ENCODE measurements around the gene EPGN. TPM values are rescaled to one million over a fixed set of nuclear protein-coding genes. Genes with fewer than 3 reads are reported as not detected.

The EPGN gene
- total RNA-seq, 1 donor = 0.90 TPM

DNA sequence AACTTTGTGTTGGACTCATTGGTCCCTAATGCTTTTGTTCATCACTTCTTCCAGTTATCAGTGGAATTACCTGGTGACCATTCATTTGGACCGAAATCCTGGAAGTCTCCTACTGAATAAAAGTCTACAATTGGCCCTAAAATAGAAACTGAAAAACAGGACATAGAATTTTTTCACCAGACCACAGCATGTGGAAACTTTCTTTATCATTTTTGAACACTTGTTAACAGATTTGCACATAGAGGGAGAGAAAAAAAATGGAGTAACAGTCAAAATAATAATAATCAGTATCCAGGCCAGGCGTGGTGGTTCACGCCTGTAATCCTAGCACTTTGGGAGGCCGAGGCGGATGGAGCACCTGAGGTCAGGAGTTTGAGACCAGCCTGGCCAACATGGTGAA lies 7.1 kb downstream of the EPGN start:
- TF ChIP-seq, protein P1, sequence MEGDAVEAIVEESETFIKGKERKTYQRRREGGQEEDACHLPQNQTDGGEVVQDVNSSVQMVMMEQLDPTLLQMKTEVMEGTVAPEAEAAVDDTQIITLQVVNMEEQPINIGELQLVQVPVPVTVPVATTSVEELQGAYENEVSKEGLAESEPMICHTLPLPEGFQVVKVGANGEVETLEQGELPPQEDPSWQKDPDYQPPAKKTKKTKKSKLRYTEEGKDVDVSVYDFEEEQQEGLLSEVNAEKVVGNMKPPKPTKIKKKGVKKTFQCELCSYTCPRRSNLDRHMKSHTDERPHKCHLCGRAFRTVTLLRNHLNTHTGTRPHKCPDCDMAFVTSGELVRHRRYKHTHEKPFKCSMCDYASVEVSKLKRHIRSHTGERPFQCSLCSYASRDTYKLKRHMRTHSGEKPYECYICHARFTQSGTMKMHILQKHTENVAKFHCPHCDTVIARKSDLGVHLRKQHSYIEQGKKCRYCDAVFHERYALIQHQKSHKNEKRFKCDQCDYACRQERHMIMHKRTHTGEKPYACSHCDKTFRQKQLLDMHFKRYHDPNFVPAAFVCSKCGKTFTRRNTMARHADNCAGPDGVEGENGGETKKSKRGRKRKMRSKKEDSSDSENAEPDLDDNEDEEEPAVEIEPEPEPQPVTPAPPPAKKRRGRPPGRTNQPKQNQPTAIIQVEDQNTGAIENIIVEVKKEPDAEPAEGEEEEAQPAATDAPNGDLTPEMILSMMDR (IDR thresholded peaks at IDR 0.05; ENCODE audit: insufficient read depth, low read length) = no peak
- no peak overlapping the region for H3K4me3 ChIP-seq (ENCODE audit: low read depth, low read length)
- DNase-seq (ENCODE audit: low read depth) = no peak

DNA sequence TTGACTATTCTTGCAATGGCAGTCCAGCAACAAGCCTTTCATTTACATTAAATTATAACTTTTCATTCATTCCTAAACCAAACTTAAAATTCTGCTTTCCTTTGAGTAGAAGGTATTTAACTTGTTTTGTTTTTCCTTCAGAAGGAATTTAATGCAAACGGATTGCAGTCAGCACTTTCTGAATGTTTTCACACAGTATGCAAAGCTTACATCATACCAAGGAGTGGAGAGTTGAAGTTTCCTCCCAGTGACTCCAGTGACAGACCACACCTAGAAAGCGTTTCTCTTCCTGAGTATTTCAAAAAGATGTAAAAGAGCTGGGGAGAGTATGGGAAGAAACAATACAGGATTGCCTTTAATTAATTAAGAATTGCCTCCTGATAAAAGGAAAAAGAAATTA lies 8.1 kb downstream of the EPGN start:
- DNase-seq (ENCODE audit: low read depth) = peak; percentile 44
- H3K4me3 ChIP-seq (ENCODE audit: low read depth, low read length) = no peak overlapping the region
- TF ChIP-seq, protein P1 (IDR thresholded peaks at IDR 0.05; ENCODE audit: insufficient read depth, low read length) = no peak

DNA sequence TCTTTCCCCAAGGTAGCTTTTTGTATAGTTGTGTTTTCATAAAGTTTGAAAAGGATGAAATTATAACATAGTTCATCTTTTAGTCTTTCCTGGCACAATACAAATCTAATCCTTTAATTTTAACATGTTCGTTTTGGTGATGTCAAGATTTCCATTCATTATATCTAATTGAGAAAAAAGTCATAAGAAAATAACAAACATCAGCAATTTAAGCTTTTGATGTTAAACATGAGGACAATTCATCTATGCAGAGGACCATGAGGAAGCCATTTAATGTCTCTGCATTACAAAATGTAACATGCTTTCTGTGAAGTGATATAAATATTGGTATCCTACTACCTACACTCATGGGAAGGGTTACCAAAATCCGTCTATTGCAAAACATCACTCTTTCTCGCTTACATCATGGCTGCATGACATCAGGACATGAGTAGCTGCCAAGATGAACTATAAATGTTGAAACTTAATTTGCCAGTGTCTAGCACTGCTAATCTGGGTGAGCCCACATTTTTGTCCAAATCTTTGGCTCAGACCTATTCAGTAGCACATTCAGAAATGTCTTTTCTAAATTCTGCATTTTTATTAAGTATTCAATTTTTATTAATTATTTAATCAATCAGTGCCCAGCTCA lies 9.5 kb downstream of the EPGN start:
- no peak overlapping the region for H3K4me3 ChIP-seq (ENCODE audit: low read depth, low read length)
- TF ChIP-seq, protein P1 (IDR thresholded peaks at IDR 0.05; ENCODE audit: insufficient read depth, low read length) = no peak
- DNase-seq (ENCODE audit: low read depth) = peak; percentile 67

DNA sequence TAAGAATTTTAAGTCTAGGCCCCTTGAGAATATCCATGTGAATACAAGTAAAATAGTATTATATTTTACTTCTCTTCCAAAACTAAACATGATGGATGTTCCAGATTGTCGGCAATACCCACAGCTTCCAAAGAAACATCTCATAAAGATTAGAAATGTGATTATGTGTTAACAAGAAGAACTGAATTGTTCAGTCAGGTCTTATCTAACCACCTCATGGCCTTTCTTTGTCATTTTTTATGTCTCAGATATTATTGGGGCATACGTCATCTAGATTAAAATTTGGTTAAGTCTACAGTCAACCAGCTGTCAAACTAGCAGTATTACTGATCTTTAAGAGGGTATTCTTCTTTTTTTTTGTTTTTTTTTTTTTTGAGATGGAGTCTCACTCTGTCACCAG lies 10.0 kb downstream of the EPGN start:
- TF ChIP-seq, protein P1 (IDR thresholded peaks at IDR 0.05; ENCODE audit: insufficient read depth, low read length) = no peak

DNA sequence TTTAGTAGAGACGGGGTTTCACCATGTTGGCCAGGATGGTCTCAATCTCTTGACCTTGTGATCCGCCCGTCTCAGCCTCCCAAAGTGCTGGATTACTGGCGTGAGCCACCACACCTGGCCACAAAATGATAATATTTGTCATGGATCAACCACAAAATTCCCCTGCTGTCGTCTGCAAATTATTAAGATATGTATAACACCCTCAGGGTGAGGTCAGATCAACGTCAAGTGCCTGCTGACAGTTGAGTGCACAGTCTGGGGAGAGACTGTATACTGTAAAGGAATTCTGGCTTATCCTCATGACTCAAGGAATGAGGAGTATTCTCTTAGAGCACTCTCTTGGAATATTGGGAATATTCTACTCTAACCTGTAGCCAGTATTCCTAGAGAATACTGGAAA lies 11.2 kb downstream of the EPGN start:
- DNase-seq (ENCODE audit: low read depth) = no peak
- no peak overlapping the region for H3K4me3 ChIP-seq (ENCODE audit: low read depth, low read length)
- TF ChIP-seq, protein P1 (IDR thresholded peaks at IDR 0.05; ENCODE audit: insufficient read depth, low read length) = no peak

More for the DNA sequence above, 10.0 kb downstream of the EPGN start:
- H3K4me3 ChIP-seq (ENCODE audit: low read depth, low read length) = no peak overlapping the region
- peak; percentile 29 for DNase-seq (ENCODE audit: low read depth)

DNA sequence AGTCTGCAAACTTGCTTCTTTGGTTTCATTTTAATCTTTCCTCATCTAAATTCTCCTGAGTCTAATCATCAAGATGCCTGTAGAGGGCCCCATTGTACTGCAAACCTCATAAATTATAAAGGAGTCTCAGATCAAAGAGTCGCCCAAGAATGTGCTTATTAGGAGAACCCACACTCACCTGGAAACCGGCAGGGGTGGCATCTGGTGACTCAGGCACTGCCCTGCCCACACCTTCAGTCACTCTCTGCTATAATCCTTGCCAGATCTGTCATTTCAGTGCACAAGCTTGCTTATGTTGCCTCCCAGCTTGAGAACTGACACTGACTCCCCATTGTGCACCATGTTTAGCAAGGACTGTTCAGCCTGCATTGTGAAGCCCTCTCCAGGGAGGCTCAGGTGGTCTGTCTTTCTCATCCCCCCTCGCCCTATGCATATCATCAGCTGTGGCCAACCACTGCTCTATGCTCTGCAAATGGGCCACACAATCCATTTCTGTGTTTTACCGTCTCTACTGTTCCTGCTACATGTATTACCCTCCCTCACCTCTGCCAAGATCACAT lies 12.4 kb downstream of the EPGN start:
- H3K4me3 ChIP-seq (ENCODE audit: low read depth, low read length) = no peak overlapping the region
- DNase-seq (ENCODE audit: low read depth) = peak; percentile 82
- TF ChIP-seq, protein P1 (IDR thresholded peaks at IDR 0.05; ENCODE audit: insufficient read depth, low read length) = peak; percentile 68

All from fibroblast of the aortic adventitia (primary cell).